HG02870 (cell line): ENCODE results near the gene CYP17A1.
"Not testable (repeated sequence)": the region's sequence is repeated elsewhere in the genome, so short reads cannot be mapped to it uniquely, and the experiment has no call there.

Source experiments
- ATAC-seq: cut with Tn5 transposase; IDR thresholded peaks from one replicate; pipeline ENCODE4 v1.9.1; 2021; ENCODE audit warnings: mild to moderate bottlenecking, moderate library complexity; ENCODE audit not compliant: unreplicated experiment

CYP17A1 gene

GRCh38 chr10:102838276-102838927, 1.2 kb upstream of the CYP17A1 start:
- not testable (repeated sequence) for ATAC-seq

- no peak for ATAC-seq
Measured at GRCh38 chr10:102835007-102835482, 2.2 kb downstream of the CYP17A1 start.

- no peak for ATAC-seq
Measured at GRCh38 chr10:102834143-102834542, 3.1 kb downstream of the CYP17A1 start.

- ATAC-seq = no peak
Measured at GRCh38 chr10:102832987-102833386, 4.2 kb downstream of the CYP17A1 start.

- no peak for ATAC-seq
Measured at GRCh38 chr10:102832248-102832647, 5.0 kb downstream of the CYP17A1 start.

GRCh38 chr10:102831322-102832071, 5.7 kb downstream of the CYP17A1 start:
- ATAC-seq = no peak

- no peak for ATAC-seq
Measured at GRCh38 chr10:102827597-102827975, 9.6 kb downstream of the CYP17A1 start.

- ATAC-seq = no peak
Measured at GRCh38 chr10:102826148-102826796, 10.9 kb downstream of the CYP17A1 start.

GRCh38 chr10:102824664-102825063, 12.5 kb downstream of the CYP17A1 start:
- no peak for ATAC-seq

- no peak for ATAC-seq
Measured at GRCh38 chr10:102822222-102822621, 15.0 kb downstream of the CYP17A1 start.

- not testable (repeated sequence) for ATAC-seq
Measured at GRCh38 chr10:102820008-102820407, 17.2 kb downstream of the CYP17A1 start.

- no peak for ATAC-seq
Measured at GRCh38 chr10:102819054-102819453, 18.2 kb downstream of the CYP17A1 start.

GRCh38 chr10:102817175-102817574, 20.0 kb downstream of the CYP17A1 start:
- ATAC-seq = no peak

GRCh38 chr10:102815790-102816549, 21.2 kb downstream of the CYP17A1 start:
- no peak for ATAC-seq

- no peak for ATAC-seq
Measured at GRCh38 chr10:102814873-102815661, 22.1 kb downstream of the CYP17A1 start.

- ATAC-seq = no peak
Measured at GRCh38 chr10:102814453-102814871, 22.8 kb downstream of the CYP17A1 start.

- no peak for ATAC-seq
Measured at GRCh38 chr10:102813734-102814452, 23.3 kb downstream of the CYP17A1 start.

GRCh38 chr10:102813017-102813541, 24.1 kb downstream of the CYP17A1 start:
- no peak for ATAC-seq

GRCh38 chr10:102812231-102812876, 24.9 kb downstream of the CYP17A1 start:
- no peak for ATAC-seq
